GM18909 (cell line): Measurements from ENCODE around the gene G6PC3.
"Not testable (repeated sequence)": the region's sequence is repeated elsewhere in the genome, so short reads cannot be mapped to it uniquely, and the experiment has no call there.

ENCODE experiments used
- ATAC-seq: cut with Tn5 transposase; IDR thresholded peaks from one replicate; pipeline ENCODE4 v1.9.1; 2021; ENCODE audit warnings: mild to moderate bottlenecking; ENCODE audit not compliant: unreplicated experiment, poor library complexity

Gene G6PC3

GRCh38 chr17:44082256-44082927, 11.9 kb downstream of the G6PC3 start:
- no peak for ATAC-seq

- no peak for ATAC-seq
Observed at GRCh38 chr17:44083250-44083849, 12.8 kb downstream of the G6PC3 start.

- ATAC-seq: no peak
Observed at GRCh38 chr17:44084131-44084538, 13.6 kb downstream of the G6PC3 start.

- no peak for ATAC-seq
Observed at GRCh38 chr17:44084921-44085320, 14.4 kb downstream of the G6PC3 start.

GRCh38 chr17:44085908-44086307, 15.4 kb downstream of the G6PC3 start:
- no peak for ATAC-seq

GRCh38 chr17:44086364-44087311, 16.1 kb downstream of the G6PC3 start:
- no peak for ATAC-seq

GRCh38 chr17:44087319-44087718, 16.8 kb downstream of the G6PC3 start:
- ATAC-seq: no peak

GRCh38 chr17:44088254-44088653, 17.7 kb downstream of the G6PC3 start:
- ATAC-seq: no peak

- ATAC-seq: no peak
Observed at GRCh38 chr17:44091200-44091997, 20.9 kb downstream of the G6PC3 start.

- no peak for ATAC-seq
Observed at GRCh38 chr17:44092051-44092450, 21.5 kb downstream of the G6PC3 start.

- ATAC-seq: no peak
Observed at GRCh38 chr17:44093231-44093900, 22.8 kb downstream of the G6PC3 start.

GRCh38 chr17:44094701-44095387, 24.3 kb downstream of the G6PC3 start:
- ATAC-seq: no peak

- no peak for ATAC-seq
Observed at GRCh38 chr17:44095388-44095646, 24.8 kb downstream of the G6PC3 start.

GRCh38 chr17:44095647-44096496, 25.3 kb downstream of the G6PC3 start:
- no peak for ATAC-seq

- ATAC-seq: no peak
Observed at GRCh38 chr17:44097110-44097958, 26.8 kb downstream of the G6PC3 start.

GRCh38 chr17:44101858-44102257, 31.3 kb downstream of the G6PC3 start:
- not testable (repeated sequence) for ATAC-seq

GRCh38 chr17:44102849-44103622, 32.5 kb downstream of the G6PC3 start:
- no peak for ATAC-seq
